K562 (cell line): Measurements from ENCODE around the gene NR1H3. TPM values are rescaled to one million over a fixed set of nuclear protein-coding genes. Genes with fewer than 3 reads are reported as not detected.

Source experiments
- CBX5 ChIP-seq: IDR thresholded peaks from 2 replicates; pipeline ENCODE4 v1.6.1; 2014; ENCODE audit warnings: low read depth, borderline replicate concordance
- ESRRB ChIP-seq: fragments of 250-450 bp; sonication (Bioruptor Pico); IDR thresholded peaks from 2 replicates; pipeline ENCODE4 v1.5.0; 2020; ENCODE audit warnings: mild to moderate bottlenecking, moderate library complexity, borderline replicate concordance
- OTX1 ChIP-seq: fragments of 450-650 bp; formaldehyde crosslinking; IDR thresholded peaks from 2 replicates; pipeline ENCODE4 v1.4.0; 2022; ENCODE audit warnings: mild to moderate bottlenecking
- SIN3B ChIP-seq: fragments of 450-650 bp; IDR thresholded peaks from 2 replicates; pipeline ENCODE4 v1.6.1; 2017; ENCODE audit warnings: low read depth, mild to moderate bottlenecking, moderate library complexity
- STAT5A ChIP-seq: IDR thresholded peaks from 2 replicates; pipeline ENCODE4 v1.6.1; 2012; ENCODE audit warnings: low read length, inconsistent platforms, borderline replicate concordance
- TARDBP ChIP-seq: fragments of 450-650 bp; IDR thresholded peaks from 2 replicates; pipeline ENCODE4 v1.6.1; 2016
- TCF3 ChIP-seq: sonication (generic); formaldehyde crosslinking; IDR thresholded peaks from 2 replicates; pipeline ENCODE4 v1.4.0; 2020; ENCODE audit warnings: mild to moderate bottlenecking, missing genetic modification reagents
- U2AF2 ChIP-seq: fragments of 200-400 bp; formaldehyde crosslinking; optimal IDR thresholded peaks from 2 replicates; pipeline ENCODE3; 2017; ENCODE audit warnings: low read depth, mild to moderate bottlenecking, low read length
- ZNF41 ChIP-seq: fragments of 250-450 bp; sonication (Bioruptor Pico); conservative IDR thresholded peaks from 2 replicates; pipeline ENCODE4 v1.4.0; 2020; ENCODE audit warnings: mild to moderate bottlenecking
- polyA plus RNA-seq, 8 experiments: library from polyadenylated mRNA; depleted of rRNA in 4 of 8; stranded (reverse) in 5 of 8; unstranded in 3 of 8; fragments of >200 nt; fragmentation: Nextera tagmentation in 2 of 8; fragmentation: Illumina TruSeq in 1 of 8; extraction: Ambion mirVana in 2 of 8; extraction: Trizol in 1 of 8; gene quantifications; 2 replicates each; pipeline versions ENCODE4 v1.2.1 to v1.2.3, GENCODE V29; 2011 to 2014; ENCODE audit warnings: inconsistent platforms in 1 of 8, missing spikeins in 1 of 8
- total RNA-seq, 7 experiments: library from RNA; depleted of rRNA in 6 of 7; stranded (reverse); fragments of >200 nt in 6 of 7; fragmentation: Illumina TruSeq in 2 of 7; extraction: Trizol in 2 of 7; gene quantifications; 2 replicates each; pipeline versions ENCODE4 v1.2.1 to v1.2.3, GENCODE V29; 2011 to 2021; ENCODE audit warnings: low replicate concordance in 1 of 7
- TF ChIP-seq, protein P1 (sequence below): fragments of 450-650 bp; formaldehyde crosslinking; IDR thresholded peaks from 2 replicates; pipeline ENCODE4 v1.4.0; 2022; ENCODE audit warnings: mild to moderate bottlenecking, moderate library complexity
- TF ChIP-seq, protein P2 (sequence below): fragments of 250-450 bp; sonication (Bioruptor Pico); IDR thresholded peaks from 2 replicates; pipeline ENCODE4 v1.8.0; 2022; ENCODE audit warnings: moderate library complexity, mild to moderate bottlenecking, inconsistent platforms
- TF ChIP-seq, protein P3 (sequence below): fragments of 450-650 bp; IDR thresholded peaks from 2 replicates; pipeline ENCODE4 v1.6.1; 2014; ENCODE audit warnings: low read depth, mild to moderate bottlenecking, moderate library complexity, borderline replicate concordance
- TF ChIP-seq, protein P4 (sequence below), 2 experiments: fragments of 450-650 bp; IDR thresholded peaks; 2 replicates each; pipeline ENCODE4 v1.6.1; 2016; ENCODE audit warnings: mild to moderate bottlenecking in 2 of 2, borderline replicate concordance in 1 of 2, low read depth in 1 of 2, moderate library complexity in 1 of 2
- TF ChIP-seq, protein P5 (sequence below): sonication (generic); formaldehyde crosslinking; IDR thresholded peaks from 2 replicates; pipeline ENCODE4 v1.9.0; 2022; ENCODE audit warnings: mild to moderate bottlenecking, missing genetic modification reagents

Gene NR1H3
- total and polyA plus RNA-seq, 9 of the 15 experiments (the other 6 are each of a cell fraction or from before 2014, with no cell fraction given): 8.2 to 26.0 (median 11.9) TPM

DNA sequence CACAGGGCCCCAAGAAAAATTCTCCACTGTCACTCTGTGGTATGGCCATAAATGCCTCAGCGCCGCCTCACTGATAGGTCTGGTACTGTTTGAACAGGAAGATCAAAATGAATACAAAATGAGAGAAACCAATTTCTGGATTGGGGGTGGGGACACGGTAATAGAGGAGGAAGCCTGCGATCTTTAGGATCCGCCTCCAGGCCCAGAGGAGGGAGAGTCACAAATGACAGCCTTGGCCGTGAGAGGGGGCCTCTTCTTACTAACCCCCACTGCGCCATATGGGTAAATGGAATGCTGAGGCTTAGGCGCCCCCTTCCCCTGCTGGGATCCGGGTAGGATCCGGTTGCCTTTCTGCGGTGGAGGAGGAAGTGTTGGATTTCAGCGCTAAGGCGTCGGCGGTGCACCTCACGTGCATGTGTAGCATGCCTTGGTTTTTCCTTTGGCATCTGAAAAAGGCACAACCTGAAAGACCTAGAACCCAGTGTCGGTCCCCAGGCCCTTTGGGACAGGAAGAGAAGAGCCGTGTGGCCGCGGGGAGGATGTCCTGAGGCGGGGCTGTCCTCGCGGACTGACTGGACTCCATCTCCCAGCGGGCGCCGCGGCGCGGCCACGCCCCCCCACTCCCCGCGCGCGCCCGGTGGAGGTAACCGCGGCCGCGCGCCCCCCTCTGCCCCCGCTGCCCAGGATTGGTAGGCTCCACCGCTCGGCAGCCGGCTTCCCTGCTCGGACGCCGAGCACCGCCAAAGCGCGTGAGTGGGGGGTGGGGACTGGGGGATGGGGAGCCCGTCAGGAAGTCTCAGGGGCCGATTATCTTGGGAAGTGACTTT lies 11.4 kb downstream of the NR1H3 start (continued):
- TF ChIP-seq STAT5A: no peak
- TF ChIP-seq, protein P1, sequence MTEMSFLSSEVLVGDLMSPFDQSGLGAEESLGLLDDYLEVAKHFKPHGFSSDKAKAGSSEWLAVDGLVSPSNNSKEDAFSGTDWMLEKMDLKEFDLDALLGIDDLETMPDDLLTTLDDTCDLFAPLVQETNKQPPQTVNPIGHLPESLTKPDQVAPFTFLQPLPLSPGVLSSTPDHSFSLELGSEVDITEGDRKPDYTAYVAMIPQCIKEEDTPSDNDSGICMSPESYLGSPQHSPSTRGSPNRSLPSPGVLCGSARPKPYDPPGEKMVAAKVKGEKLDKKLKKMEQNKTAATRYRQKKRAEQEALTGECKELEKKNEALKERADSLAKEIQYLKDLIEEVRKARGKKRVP (CRISPR knock-in tag): no peak
- TF ChIP-seq TCF3 (CRISPR knock-in tag): no peak; the same call in 1 of the 2 replicates
- no peak for TF ChIP-seq ZNF41 (CRISPR knock-in tag)
- TF ChIP-seq TARDBP: peak; percentile 81
- TF ChIP-seq, protein P2, sequence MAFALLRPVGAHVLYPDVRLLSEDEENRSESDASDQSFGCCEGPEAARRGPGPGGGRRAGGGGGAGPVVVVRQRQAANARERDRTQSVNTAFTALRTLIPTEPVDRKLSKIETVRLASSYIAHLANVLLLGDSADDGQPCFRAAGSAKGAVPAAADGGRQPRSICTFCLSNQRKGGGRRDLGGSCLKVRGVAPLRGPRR (CRISPR knock-in tag): no peak
- 0 out of 2 replicates have a peak, but pooled peaks have one; percentile 62 for TF ChIP-seq ESRRB (CRISPR knock-in tag)
- TF ChIP-seq OTX1 (CRISPR knock-in tag): no peak
- TF ChIP-seq, protein P3, sequence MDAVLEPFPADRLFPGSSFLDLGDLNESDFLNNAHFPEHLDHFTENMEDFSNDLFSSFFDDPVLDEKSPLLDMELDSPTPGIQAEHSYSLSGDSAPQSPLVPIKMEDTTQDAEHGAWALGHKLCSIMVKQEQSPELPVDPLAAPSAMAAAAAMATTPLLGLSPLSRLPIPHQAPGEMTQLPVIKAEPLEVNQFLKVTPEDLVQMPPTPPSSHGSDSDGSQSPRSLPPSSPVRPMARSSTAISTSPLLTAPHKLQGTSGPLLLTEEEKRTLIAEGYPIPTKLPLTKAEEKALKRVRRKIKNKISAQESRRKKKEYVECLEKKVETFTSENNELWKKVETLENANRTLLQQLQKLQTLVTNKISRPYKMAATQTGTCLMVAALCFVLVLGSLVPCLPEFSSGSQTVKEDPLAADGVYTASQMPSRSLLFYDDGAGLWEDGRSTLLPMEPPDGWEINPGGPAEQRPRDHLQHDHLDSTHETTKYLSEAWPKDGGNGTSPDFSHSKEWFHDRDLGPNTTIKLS: peak; percentile 71; the same call in 1 of the 2 replicates
- TF ChIP-seq, protein P4, sequence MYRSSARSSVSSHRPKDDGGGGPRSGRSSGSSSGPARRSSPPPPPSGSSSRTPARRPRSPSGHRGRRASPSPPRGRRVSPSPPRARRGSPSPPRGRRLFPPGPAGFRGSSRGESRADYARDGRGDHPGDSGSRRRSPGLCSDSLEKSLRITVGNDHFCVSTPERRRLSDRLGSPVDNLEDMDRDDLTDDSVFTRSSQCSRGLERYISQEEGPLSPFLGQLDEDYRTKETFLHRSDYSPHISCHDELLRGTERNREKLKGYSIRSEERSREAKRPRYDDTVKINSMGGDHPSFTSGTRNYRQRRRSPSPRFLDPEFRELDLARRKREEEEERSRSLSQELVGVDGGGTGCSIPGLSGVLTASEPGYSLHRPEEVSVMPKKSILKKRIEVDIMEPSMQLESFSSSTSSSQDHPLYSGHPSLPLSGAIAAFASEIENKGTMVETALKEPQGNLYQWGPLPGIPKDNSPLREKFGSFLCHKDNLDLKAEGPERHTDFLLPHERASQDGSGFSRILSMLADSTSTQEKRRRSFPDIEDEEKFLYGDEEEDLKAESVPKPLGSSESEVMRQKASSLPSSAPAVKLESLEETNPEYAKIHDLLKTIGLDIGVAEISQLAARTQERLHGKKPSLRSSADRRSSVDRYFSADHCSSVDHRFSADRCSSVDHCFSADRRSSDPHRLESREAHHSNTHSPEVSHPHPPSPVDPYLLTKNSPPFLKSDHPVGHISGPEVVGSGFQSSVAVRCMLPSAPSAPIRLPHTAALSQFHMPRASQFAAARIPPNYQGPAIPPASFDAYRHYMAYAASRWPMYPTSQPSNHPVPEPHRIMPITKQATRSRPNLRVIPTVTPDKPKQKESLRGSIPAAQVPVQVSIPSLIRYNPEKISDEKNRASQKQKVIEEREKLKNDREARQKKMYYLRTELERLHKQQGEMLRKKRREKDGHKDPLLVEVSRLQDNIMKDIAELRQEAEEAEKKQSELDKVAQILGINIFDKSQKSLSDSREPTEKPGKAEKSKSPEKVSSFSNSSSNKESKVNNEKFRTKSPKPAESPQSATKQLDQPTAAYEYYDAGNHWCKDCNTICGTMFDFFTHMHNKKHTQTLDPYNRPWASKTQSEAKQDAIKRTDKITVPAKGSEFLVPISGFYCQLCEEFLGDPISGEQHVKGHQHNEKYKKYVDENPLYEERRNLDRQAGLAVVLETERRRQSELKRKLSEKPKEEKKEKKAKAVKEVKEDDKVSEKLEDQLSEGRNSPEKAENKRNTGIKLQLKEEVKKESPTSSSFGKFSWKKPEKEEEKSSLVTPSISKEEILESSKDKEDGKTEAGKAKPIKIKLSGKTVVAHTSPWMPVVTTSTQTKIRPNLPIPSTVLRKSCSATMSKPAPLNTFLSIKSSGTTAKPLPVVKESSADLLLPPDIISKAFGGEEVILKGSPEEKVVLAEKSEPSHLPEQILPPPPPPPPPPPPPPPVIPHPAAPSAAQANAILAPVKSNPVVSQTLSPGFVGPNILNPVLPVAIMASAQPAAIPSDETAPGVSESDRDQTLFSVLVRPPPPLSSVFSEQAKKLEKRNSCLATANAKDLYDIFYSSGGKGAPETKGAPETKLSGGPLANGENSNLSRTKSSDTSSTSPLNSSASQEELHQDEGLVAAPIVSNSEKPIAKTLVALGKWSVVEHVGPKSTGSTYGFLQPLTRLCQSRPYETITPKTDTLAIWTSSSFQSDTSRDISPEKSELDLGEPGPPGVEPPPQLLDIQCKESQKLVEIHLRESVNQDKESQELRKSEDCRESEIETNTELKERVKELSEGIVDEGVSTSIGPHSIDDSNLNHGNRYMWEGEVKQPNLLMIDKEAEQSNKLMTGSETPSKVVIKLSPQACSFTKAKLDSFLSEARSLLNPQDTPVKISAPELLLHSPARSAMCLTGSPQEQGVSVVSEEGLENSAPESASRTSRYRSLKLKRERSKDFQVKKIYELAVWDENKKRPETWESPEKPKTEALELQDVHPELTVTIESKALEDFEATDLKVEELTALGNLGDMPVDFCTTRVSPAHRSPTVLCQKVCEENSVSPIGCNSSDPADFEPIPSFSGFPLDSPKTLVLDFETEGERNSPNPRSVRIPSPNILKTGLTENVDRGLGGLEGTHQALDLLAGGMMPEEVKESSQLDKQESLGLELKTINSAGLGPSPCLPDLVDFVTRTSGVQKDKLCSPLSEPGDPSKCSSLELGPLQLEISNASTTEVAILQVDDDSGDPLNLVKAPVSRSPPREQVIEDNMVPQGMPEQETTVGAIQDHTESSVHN (IDR thresholded peaks at IDR 0.05; ENCODE audit: borderline replicate concordance in 1 of 2, low read depth in 1 of 2): peak in 1 of 2 experiments; percentile 79; a peak in 2 of 4 replicates
- TF ChIP-seq, protein P5, sequence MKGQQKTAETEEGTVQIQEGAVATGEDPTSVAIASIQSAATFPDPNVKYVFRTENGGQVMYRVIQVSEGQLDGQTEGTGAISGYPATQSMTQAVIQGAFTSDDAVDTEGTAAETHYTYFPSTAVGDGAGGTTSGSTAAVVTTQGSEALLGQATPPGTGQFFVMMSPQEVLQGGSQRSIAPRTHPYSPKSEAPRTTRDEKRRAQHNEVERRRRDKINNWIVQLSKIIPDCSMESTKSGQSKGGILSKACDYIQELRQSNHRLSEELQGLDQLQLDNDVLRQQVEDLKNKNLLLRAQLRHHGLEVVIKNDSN (CRISPR knock-in tag): peak; percentile 71
- TF ChIP-seq U2AF2: no peak
- TF ChIP-seq CBX5: no peak
- no peak for TF ChIP-seq SIN3B
